HG03432 (cell line): ENCODE results near the gene SPEM2.
"Not testable (repeated sequence)": the region's sequence is repeated elsewhere in the genome, so short reads cannot be mapped to it uniquely, and the experiment has no call there.

Experiments used
- ATAC-seq: cut with Tn5 transposase; IDR thresholded peaks from one replicate; pipeline ENCODE4 v1.9.1; 2021; ENCODE audit warnings: mild to moderate bottlenecking, moderate library complexity; ENCODE audit not compliant: unreplicated experiment

Gene SPEM2

DNA sequence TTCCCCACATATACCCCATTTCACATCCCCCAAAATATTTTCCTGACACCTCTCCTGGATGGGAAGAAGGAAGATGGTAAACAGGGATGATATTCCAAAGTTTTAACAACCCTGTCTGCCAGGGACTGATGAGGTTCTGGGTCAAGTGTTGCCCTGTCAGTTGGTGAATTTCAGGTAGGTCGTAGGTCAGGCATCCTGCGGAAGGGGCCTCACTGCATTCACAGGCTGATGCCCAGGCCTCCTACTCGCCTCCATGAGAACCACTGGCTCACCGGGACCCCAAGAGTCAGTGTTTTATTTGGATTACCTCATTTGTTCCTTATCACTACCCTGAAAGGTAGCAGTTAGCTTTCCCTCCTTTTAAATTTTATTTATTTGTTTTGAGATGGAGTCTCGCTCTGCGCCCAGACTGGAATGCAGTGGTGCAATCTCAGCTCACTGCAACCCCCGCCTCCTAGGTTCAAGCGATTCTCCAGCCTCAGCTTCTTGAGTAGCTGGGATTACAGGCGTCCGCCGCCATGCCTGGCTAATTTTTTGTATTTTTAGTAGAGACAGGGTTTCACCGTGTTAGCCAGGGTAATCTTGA lies 43.5 kb downstream of the SPEM2 start:
- ATAC-seq, result no peak

DNA sequence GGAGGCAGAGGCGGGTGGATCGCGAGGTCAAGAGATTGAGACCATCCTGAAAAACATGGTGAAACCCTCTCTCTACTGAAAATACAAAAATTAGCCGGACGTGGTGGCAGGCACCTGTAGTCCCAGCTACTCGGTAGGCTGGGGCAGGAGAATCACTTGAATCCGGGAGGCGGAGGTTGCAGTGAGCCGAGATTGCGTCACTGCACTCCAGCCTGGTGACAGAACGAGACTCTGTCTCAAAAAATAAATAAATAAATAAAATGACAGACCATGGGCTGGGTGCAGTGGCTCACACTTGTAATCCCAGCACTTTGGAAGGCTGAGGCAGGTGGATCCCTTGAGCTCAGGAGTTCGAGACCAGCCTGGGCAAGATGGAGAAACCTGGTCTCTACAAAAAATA lies 44.4 kb downstream of the SPEM2 start:
- ATAC-seq, result not testable (repeated sequence)

DNA sequence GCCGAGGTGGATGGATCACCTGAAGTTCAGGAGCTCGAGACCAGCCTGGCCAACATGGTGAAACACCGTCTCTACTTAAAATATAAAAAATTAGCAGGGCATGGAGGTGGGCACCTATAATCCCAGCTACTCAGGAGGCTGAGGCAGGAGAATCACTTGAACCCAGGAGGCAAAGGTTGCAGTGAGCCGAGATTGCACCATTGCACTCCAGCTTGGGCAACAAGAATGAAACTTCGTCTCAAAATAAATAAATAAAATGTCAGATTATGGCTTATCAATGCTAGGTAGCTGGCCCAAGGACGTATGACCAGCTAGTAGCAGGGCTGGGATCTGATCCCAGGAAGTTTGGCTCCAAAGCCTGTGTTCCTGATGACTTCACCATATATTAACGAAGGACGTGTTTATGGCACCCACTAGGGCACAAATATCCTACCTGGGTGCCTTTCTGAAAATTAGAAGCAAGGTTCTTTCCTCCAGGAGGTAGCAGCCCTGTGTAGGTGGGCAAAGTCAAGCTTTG lies 45.1 kb downstream of the SPEM2 start:
- not testable (repeated sequence) for ATAC-seq

DNA sequence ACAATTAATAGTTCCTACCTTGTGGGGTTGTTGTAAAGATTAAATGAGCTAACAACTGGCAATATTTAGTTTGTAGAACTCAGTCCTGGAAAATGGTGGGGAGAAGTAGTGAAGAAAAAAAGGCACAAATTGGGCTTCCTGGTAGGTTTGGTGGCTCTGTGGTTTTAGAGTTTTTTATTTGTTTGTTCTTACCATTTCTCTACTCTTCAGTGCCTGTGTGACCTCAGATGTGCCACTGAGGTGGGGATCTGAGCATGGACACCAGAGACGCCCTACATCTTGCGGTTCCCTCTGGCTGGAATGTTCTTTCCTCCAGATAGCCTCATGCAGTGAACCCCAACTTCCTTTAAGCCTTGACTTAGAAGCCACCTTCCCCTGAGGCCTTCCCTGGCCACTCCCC lies 46.3 kb downstream of the SPEM2 start:
- ATAC-seq, result no peak

DNA sequence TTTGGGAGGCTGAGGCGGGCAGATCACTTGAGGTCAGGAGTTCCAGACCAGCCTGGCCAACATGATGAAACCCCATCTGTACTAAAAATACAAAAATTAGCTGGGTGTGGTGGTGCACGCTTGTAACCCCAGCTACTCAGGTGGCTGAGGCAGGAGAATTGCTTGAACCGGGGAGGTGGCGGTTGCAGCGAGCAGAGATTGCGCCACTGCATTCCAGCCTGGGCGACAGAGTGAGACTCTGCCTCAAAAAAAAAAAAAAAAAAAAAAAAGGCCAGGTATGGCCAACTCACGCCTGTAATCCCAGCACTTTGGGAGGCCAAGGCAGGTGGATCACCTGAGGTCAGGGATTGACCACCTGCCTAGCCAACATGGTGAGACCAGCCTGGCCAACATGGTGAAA lies 49.4 kb downstream of the SPEM2 start:
- not testable (repeated sequence) for ATAC-seq

DNA sequence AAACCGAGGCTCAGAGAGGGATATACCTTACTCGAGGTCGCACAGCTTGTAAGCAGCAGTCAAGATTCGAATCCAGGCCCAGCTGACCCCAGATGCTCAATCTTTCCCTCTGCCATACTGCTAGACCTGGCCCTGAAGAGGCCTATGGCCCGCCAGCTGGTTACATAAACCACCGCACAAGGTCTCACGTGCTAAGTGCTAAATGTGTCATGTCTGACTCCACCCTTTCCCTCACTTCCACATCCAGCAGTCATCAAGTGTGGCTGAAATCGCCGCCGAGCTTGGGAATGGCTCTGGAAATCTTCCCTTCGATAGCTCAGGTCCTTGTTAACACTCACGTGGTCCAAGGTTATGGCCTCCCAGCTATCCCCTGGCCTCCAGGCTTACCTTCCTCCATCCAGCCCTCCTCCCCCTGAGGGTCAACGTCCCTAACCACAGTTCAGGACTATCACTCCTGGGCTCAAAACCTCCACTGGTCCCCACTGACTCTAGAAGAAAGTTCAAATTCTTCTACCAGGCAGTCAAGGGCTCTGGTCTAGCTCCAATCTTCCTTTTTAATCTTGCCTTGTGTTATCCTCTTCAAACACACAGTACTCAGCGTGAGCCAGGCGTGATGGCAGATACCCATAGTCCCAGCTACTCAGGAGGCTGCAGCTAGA lies 50.5 kb downstream of the SPEM2 start:
- ATAC-seq, result no peak

DNA sequence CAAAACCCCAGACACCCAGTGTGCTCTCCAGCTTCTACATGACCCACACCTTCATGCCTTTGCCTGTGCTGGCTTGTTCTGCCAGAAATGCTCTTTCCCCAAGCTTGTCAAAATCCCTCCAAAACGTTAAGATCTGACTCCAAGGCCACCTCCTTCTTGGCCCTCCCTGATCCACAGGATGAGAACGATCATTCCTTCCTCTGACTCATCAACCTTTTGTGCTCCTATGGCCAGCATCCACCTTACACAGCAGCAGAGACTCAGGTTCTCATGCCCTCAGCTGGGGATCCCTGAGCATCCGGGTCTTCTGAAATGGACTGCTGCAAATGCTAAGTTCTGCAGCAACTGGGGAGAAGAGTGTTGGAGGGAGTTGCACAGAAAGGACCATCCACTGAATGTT lies 51.1 kb downstream of the SPEM2 start:
- no peak for ATAC-seq

DNA sequence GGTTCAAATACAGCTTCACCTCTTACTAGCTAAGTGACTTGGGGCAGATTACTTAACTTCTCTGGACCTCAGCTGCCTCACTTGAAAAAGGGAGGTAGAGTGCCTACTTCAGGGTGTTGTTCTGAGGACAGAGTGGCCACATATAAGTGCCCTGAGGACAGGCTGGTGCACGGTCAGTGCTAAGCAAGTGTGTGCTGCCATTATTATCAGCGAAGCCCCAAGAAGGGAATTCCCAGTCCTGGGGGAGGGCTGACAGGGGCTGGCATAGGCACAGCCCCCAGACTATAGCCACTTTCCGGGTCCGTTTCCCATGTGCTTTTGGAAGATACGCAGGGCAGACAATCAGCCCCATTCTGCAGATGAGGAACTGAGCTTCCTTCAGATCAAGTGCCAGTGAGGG lies 51.5 kb downstream of the SPEM2 start:
- ATAC-seq, result no peak
